ENCODE data around the gene RBMS3. TPM values are rescaled to one million over a fixed set of nuclear protein-coding genes. Genes with fewer than 3 reads are reported as not detected.

Gene RBMS3
- total RNA-seq, 1 experiment from 2014 or later, result 5.9 TPM

- no peaks in the 10 kb centered on the region for H3K4me1 ChIP-seq (ENCODE audit: insufficient read depth, low read length, poor library complexity, severe bottlenecking)
- H3K4me3 ChIP-seq (ENCODE audit: low read depth, low read length, poor library complexity, severe bottlenecking), result no peak overlapping the region
- H3K36me3 ChIP-seq (ENCODE audit: insufficient read depth, low read length, poor library complexity, severe bottlenecking), result no peaks in the 10 kb centered on the region
- ChIA-PET POLR2A (ENCODE audit: low non-redundant PET) (no interaction called here), CTCF (no interaction called here)
- H3K27ac ChIP-seq (ENCODE audit: low read depth, low read length, poor library complexity, severe bottlenecking), result no peak overlapping the region
- TF ChIP-seq EZH2 (IDR thresholded peaks at IDR 0.05; ENCODE audit: borderline replicate concordance, low read depth, low read length, poor library complexity, severe bottlenecking) (no peak), CTCF (conservative IDR thresholded peaks at IDR 0.05; ENCODE audit: low read depth, low read length) (no peak)
- intact Hi-C loops (cut with micrococcal nuclease; ENCODE audit: unreplicated experiment), result no loop called here
- no peaks in the 10 kb centered on the region for H3K27me3 ChIP-seq (replicated peaks; ENCODE audit: insufficient read depth, low read depth, low read length, poor library complexity)
- H3K9me3 ChIP-seq (ENCODE audit: low read depth, low read length, poor library complexity, severe bottlenecking), result no peaks in the 10 kb centered on the region
- BruUV-seq (replicated peaks), result no TSS peak
- no peak for DNase-seq (ENCODE audit: low spot score)
Observed at GRCh38 chr3:29854821-29855220, 574.0 kb downstream of the RBMS3 start.

GRCh38 chr3:29859726-29860270, 578.9 kb downstream of the RBMS3 start:
- no TSS peak for BruUV-seq (replicated peaks)
- Histone ChIP-seq H3K9me3 (ENCODE audit: low read depth, low read length, poor library complexity, severe bottlenecking) (no peaks in the 10 kb centered on the region), H3K4me3 (ENCODE audit: low read depth, low read length, poor library complexity, severe bottlenecking) (no peak overlapping the region), H3K4me1 (ENCODE audit: insufficient read depth, low read length, poor library complexity, severe bottlenecking) (no peaks in the 10 kb centered on the region), H3K27ac (ENCODE audit: low read depth, low read length, poor library complexity, severe bottlenecking) (no peak overlapping the region), H3K36me3 (ENCODE audit: insufficient read depth, low read length, poor library complexity, severe bottlenecking) (no peaks in the 10 kb centered on the region), H3K27me3 (replicated peaks; ENCODE audit: insufficient read depth, low read depth, low read length, poor library complexity) (no peaks in the 10 kb centered on the region)
- DNase-seq (ENCODE audit: low spot score), result no peak
- intact Hi-C loops (cut with micrococcal nuclease; ENCODE audit: unreplicated experiment), result no loop called here
- ChIA-PET POLR2A (ENCODE audit: low non-redundant PET) (no interaction called here), CTCF (no interaction called here)
- no peak for TF ChIP-seq EZH2 (IDR thresholded peaks at IDR 0.05; ENCODE audit: borderline replicate concordance, low read depth, low read length, poor library complexity, severe bottlenecking)
- no peak for TF ChIP-seq CTCF (conservative IDR thresholded peaks at IDR 0.05; ENCODE audit: low read depth, low read length)

- no TSS peak for BruUV-seq (replicated peaks)
- intact Hi-C loops (cut with micrococcal nuclease; ENCODE audit: unreplicated experiment), result no loop called here
- CTCF ChIA-PET, result no interaction called here
Observed at GRCh38 chr3:29864809-29865208, 583.9 kb downstream of the RBMS3 start.

More at GRCh38 chr3:29864809-29865208, 583.9 kb downstream of the RBMS3 start:
- TF ChIP-seq EZH2 (IDR thresholded peaks at IDR 0.05; ENCODE audit: borderline replicate concordance, low read depth, low read length, poor library complexity, severe bottlenecking) (no peak), CTCF (conservative IDR thresholded peaks at IDR 0.05; ENCODE audit: low read depth, low read length) (no peak)
- no peaks in the 10 kb centered on the region for H3K4me1 ChIP-seq (ENCODE audit: insufficient read depth, low read length, poor library complexity, severe bottlenecking)
- H3K36me3 ChIP-seq (ENCODE audit: insufficient read depth, low read length, poor library complexity, severe bottlenecking), result no peaks in the 10 kb centered on the region
- no peak overlapping the region for H3K27ac ChIP-seq (ENCODE audit: low read depth, low read length, poor library complexity, severe bottlenecking)
- POLR2A ChIA-PET (ENCODE audit: low non-redundant PET), result no interaction called here
- H3K4me3 ChIP-seq (ENCODE audit: low read depth, low read length, poor library complexity, severe bottlenecking), result no peak overlapping the region
- no peaks in the 10 kb centered on the region for H3K9me3 ChIP-seq (ENCODE audit: low read depth, low read length, poor library complexity, severe bottlenecking)
- no peaks in the 10 kb centered on the region for H3K27me3 ChIP-seq (replicated peaks; ENCODE audit: insufficient read depth, low read depth, low read length, poor library complexity)
- DNase-seq (ENCODE audit: low spot score), result no peak

Data from A673 (cell line).